ENCODE data around the gene MARCHF2. TPM values are rescaled to one million over a fixed set of nuclear protein-coding genes. Genes with fewer than 3 reads are reported as not detected.
A peak's percentile ranks its signal among the peaks of the same experiment; 100 is the strongest.

MARCHF2 gene
- polyA plus RNA-seq, 3 donors, result 47.8 to 117 (median 90.8) TPM

DNA sequence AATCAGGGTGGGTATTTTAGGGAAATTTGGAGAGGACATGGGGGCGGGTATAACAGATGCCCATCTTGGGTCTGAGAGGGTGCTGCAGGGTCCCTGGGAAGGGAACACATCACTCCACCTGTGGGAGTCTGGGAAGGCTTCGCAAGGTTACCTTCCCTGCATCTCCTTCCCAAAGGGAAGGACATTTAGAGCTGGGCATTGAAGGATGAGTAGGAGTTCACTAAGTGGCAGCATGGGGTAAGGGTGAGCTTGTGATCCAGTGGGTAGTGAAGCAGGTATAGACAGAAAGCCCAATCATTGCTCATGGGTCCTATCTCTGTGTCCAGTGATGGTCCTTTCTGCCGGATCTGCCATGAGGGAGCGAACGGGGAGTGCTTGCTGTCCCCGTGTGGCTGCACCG is 13.2 kb downstream of the MARCHF2 start:
- Mint-ChIP-seq H3K4me3 (no peak overlapping the region), H3K27ac (peak overlapping the region in 2 of 7 donors; percentile 6 to 57), H3K9me3 (peaks cover 0 to 5% (median 0%) of the 10 kb centered on the region in 7 donors), H3K36me3 (peaks cover 32 to 70% of the 10 kb centered on the region in 2 donors), H3K4me1 (peaks cover 19% of the 10 kb centered on the region), H3K27me3 (ENCODE audit: low read depth in 3 of 3) (peaks cover 0 to 8% (median 0%) of the 10 kb centered on the region in 3 donors)
- no peak overlapping the region for H3K27ac ChIP-seq (ENCODE audit: low read depth in 1 of 2, low read length in 2 of 2)
- no peak overlapping the region for H3K4me2 ChIP-seq (replicated peaks; ENCODE audit: extremely low read depth, low read length, poor library complexity, severe bottlenecking)
- H3K9me3 ChIP-seq (replicated peaks in 1 of 2; ENCODE audit: control insufficient read depth in 1 of 2, insufficient read depth in 1 of 2, low read length in 2 of 2), result no peaks in the 10 kb centered on the region
- H4K20me1 ChIP-seq (ENCODE audit: insufficient read depth, low read length), result no peaks in the 10 kb centered on the region
- 100% methylated on average over 2 of the region's 7 CpGs for WGBS (ENCODE audit: insufficient coverage)
- H3K9ac ChIP-seq (ENCODE audit: insufficient read depth, low read length, poor library complexity, severe bottlenecking), result no peak overlapping the region
- TF ChIP-seq, protein P1, sequence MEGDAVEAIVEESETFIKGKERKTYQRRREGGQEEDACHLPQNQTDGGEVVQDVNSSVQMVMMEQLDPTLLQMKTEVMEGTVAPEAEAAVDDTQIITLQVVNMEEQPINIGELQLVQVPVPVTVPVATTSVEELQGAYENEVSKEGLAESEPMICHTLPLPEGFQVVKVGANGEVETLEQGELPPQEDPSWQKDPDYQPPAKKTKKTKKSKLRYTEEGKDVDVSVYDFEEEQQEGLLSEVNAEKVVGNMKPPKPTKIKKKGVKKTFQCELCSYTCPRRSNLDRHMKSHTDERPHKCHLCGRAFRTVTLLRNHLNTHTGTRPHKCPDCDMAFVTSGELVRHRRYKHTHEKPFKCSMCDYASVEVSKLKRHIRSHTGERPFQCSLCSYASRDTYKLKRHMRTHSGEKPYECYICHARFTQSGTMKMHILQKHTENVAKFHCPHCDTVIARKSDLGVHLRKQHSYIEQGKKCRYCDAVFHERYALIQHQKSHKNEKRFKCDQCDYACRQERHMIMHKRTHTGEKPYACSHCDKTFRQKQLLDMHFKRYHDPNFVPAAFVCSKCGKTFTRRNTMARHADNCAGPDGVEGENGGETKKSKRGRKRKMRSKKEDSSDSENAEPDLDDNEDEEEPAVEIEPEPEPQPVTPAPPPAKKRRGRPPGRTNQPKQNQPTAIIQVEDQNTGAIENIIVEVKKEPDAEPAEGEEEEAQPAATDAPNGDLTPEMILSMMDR (IDR thresholded peaks at IDR 0.05), result no peak
- no peaks in the 10 kb centered on the region for H3K79me2 ChIP-seq (ENCODE audit: insufficient read depth, low read length)
- DNase-seq, result no peak
- H3K4me3 ChIP-seq (replicated peaks in 1 of 3; ENCODE audit: low read depth in 2 of 3, low read length in 3 of 3), result no peak overlapping the region
- H3K4me1 ChIP-seq (ENCODE audit: control insufficient read depth in 1 of 2, insufficient read depth in 2 of 2, low read length in 2 of 2), result peaks cover 17 to 21% of the 10 kb centered on the region in 2 donors
- H3K36me3 ChIP-seq (replicated peaks in 1 of 2; ENCODE audit: control insufficient read depth in 1 of 2, insufficient read depth in 2 of 2, low read length in 2 of 2), result peaks cover 30 to 45% of the 10 kb centered on the region in 2 donors
- no peak overlapping the region for H2AFZ ChIP-seq (ENCODE audit: insufficient read depth, low read depth, low read length, poor library complexity, severe bottlenecking)
- no peaks in the 10 kb centered on the region for H3K27me3 ChIP-seq (ENCODE audit: control insufficient read depth in 2 of 2, insufficient read depth in 2 of 2, low read length in 2 of 2)
- intact Hi-C loops (cut with micrococcal nuclease), result no loop called here

DNA sequence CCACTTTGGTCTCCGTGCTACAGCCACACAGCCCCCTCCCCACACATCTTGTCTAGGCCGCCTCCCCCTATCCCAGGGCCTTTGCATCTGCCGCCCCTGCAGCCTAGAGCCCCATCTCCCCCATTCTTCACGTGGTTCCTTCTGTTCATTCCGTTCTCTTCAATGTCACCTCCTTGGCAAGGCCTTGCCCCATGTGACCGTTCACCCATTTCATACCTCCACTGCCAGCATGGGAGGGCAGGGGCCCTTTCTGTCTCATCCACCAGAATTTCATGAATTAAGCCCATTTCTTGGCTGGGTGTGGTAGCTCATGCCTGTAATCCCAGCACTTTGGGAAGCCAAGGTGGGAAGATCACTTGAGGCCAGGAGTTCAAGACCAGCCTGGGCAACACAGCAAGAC is 15.9 kb downstream of the MARCHF2 start:
- Mint-ChIP-seq H3K27me3 (ENCODE audit: low read depth in 3 of 3) (peaks cover 0 to 3% (median 0%) of the 10 kb centered on the region in 3 donors), H3K4me1 (peaks cover 7% of the 10 kb centered on the region), H3K27ac (peak overlapping the region in 1 of 7 donors; percentile 68), H3K9me3 (peaks cover 0 to 5% (median 0%) of the 10 kb centered on the region in 7 donors), H3K36me3 (peaks cover 31 to 71% of the 10 kb centered on the region in 2 donors), H3K4me3 (no peak overlapping the region)
- no peak overlapping the region for H2AFZ ChIP-seq (ENCODE audit: insufficient read depth, low read depth, low read length, poor library complexity, severe bottlenecking)
- no peaks in the 10 kb centered on the region for H3K79me2 ChIP-seq (ENCODE audit: insufficient read depth, low read length)
- H3K4me2 ChIP-seq (replicated peaks; ENCODE audit: extremely low read depth, low read length, poor library complexity, severe bottlenecking), result no peak overlapping the region
- no peak for DNase-seq
- no peak overlapping the region for H3K9ac ChIP-seq (ENCODE audit: insufficient read depth, low read length, poor library complexity, severe bottlenecking)
- H3K36me3 ChIP-seq (replicated peaks in 1 of 2; ENCODE audit: control insufficient read depth in 1 of 2, insufficient read depth in 2 of 2, low read length in 2 of 2), result peaks cover 21 to 45% of the 10 kb centered on the region in 2 donors
- no peak overlapping the region for H3K27ac ChIP-seq (ENCODE audit: low read depth in 1 of 2, low read length in 2 of 2)
- H3K4me1 ChIP-seq (ENCODE audit: control insufficient read depth in 1 of 2, insufficient read depth in 2 of 2, low read length in 2 of 2), result peaks cover 3 to 7% of the 10 kb centered on the region in 2 donors
- TF ChIP-seq, protein P1 (IDR thresholded peaks at IDR 0.05), result no peak
- intact Hi-C loops (cut with micrococcal nuclease), result no loop called here
- no peaks in the 10 kb centered on the region for H4K20me1 ChIP-seq (ENCODE audit: insufficient read depth, low read length)
- H3K9me3 ChIP-seq (replicated peaks in 1 of 2; ENCODE audit: control insufficient read depth in 1 of 2, insufficient read depth in 1 of 2, low read length in 2 of 2), result no peaks in the 10 kb centered on the region
- WGBS (ENCODE audit: insufficient coverage), result 94% methylated on average over 5 of the region's 6 CpGs
- H3K4me3 ChIP-seq (replicated peaks in 1 of 3; ENCODE audit: low read depth in 2 of 3, low read length in 3 of 3), result no peak overlapping the region
- H3K27me3 ChIP-seq (ENCODE audit: control insufficient read depth in 2 of 2, insufficient read depth in 2 of 2, low read length in 2 of 2), result no peaks in the 10 kb centered on the region

Measured in CD14-positive monocyte (primary cell).